ENCODE measurements around the gene TBC1D1. TPM values are rescaled to one million over a fixed set of nuclear protein-coding genes. Genes with fewer than 3 reads are reported as not detected.

Gene TBC1D1
- total RNA-seq, 4 donors from 2014 or later = 56.4 to 127 (median 94.8) TPM

DNA sequence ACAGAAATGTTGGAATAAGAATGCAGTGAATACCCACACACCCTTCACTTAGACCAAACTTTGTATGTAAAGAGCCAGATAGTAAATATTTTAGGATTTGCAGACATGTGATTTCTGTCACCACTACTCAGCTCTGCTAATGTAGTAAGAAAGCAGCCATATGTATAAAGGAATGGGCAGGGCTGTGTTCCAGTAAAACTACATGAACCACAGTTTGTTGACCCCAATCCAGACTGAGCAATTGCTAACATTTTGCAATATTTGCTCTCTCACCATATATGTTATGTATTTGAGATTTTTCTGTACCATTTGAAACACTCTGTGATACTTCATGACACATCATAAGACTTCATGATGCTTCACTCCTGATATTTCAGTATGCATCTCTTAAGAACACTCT, 32.0 kb upstream of the TBC1D1 start:
- DNase-seq (ENCODE audit: low spot score) = no peak
- ATAC-seq (ENCODE audit: low FRiP score) = no peak
- TF ChIP-seq, protein P1, sequence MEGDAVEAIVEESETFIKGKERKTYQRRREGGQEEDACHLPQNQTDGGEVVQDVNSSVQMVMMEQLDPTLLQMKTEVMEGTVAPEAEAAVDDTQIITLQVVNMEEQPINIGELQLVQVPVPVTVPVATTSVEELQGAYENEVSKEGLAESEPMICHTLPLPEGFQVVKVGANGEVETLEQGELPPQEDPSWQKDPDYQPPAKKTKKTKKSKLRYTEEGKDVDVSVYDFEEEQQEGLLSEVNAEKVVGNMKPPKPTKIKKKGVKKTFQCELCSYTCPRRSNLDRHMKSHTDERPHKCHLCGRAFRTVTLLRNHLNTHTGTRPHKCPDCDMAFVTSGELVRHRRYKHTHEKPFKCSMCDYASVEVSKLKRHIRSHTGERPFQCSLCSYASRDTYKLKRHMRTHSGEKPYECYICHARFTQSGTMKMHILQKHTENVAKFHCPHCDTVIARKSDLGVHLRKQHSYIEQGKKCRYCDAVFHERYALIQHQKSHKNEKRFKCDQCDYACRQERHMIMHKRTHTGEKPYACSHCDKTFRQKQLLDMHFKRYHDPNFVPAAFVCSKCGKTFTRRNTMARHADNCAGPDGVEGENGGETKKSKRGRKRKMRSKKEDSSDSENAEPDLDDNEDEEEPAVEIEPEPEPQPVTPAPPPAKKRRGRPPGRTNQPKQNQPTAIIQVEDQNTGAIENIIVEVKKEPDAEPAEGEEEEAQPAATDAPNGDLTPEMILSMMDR (IDR thresholded peaks at IDR 0.05) = no peak

DNA sequence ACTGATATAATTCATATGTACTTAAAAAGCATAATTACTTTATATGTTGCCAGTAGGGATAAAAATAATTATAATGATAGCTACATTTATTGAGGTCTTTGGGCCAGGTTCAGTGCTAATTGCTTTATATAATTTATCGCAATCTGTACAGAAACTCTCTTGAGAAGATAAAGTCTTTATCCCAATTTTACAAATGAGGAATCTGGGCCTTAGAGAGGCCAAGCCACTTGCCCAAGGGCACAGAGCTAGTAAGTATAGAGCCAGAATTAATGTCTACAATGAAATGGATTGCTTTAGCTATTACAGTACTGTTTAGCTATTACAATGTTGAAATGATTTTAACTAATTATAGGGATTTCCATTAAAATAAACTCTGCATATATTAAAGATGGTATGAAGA, 30.6 kb upstream of the TBC1D1 start:
- TF ChIP-seq, protein P1 (IDR thresholded peaks at IDR 0.05) = no peak
- DNase-seq (ENCODE audit: low spot score) (no peak), ATAC-seq (ENCODE audit: low FRiP score) (no peak)

DNA sequence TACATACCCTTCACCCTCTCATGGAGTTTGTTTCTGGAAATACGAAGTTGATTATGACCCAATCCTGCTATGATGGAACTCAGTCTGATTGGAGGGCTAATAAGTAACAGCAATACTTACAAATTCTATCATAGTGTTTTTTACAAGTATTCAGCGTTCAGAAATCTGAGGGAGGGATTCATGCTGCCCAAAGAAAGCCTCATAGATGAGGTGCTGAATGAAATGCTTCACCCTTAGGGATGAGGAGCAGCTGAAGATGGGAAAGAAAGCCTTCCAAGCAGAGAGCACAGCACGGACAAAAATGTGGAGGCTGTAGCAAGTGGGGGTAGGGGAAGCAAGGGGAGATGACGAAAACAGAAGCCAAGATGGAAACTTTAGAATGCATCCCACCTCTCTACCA, 27.9 kb upstream of the TBC1D1 start:
- TF ChIP-seq, protein P1 (IDR thresholded peaks at IDR 0.05) = no peak
- ATAC-seq (ENCODE audit: low FRiP score) (no peak), DNase-seq (ENCODE audit: low spot score) (no peak)

DNA sequence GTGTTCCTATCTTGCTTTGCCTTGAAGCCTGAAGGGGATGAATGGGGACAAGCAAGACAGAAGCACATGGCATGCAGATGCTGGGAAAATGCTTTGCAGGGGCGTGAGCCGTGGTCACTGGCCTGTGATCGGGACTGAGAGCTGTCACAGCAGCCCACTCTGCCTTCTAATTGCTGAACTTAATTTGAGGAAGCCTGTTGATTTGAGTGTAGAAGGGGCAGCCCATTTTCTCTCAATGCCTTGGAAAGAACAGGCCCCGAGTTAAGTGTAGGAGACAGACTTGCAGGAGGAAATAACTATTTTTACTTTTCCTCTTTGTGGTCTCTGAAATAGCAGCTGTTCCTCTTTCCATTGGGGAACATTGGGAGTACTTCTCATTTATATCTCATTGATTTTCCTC, 26.1 kb upstream of the TBC1D1 start:
- TF ChIP-seq, protein P1 (IDR thresholded peaks at IDR 0.05) = no peak
- no peak for ATAC-seq (ENCODE audit: low FRiP score)
- no peak for DNase-seq (ENCODE audit: low spot score)

DNA sequence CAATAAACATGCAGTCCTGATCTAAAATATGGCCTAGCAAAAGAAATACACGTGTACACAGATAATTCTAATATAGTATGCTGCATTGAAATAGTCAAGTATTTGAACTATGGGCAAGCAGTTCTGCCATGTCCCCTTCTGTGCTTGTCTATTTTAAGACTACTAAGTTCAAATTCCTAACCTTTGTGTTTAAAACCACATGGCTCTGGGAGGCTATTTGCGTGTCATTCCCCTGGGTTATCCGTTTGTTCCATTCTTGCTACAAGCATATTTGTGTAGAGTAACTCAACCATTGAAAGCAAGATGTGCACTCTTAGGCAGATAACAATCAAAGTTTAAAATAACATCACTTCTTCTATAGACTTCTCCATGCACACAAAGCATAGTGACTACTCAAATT, 25.4 kb upstream of the TBC1D1 start:
- TF ChIP-seq, protein P1 (IDR thresholded peaks at IDR 0.05) = no peak
- ATAC-seq (ENCODE audit: low FRiP score) = no peak
- no peak for DNase-seq (ENCODE audit: low spot score)

DNA sequence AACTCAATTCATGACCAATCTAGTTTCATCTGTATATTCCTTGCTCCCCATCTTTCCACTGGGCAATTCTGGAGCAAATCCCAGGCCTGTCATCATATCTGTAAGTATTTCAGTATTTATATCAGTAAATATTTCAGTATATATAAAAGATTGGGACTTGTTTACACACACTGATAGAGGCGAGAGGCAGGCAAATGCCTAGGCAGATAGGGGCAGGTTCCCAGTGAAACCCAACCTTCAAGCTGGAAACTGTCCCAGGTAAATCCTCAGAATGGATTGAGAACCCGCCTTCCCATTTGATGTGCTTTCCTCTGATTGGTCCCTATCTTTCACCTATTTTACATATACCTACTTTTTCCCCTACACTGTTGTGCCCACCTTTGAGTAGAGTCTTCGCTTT, 23.8 kb upstream of the TBC1D1 start:
- no peak for ATAC-seq (ENCODE audit: low FRiP score)

DNA sequence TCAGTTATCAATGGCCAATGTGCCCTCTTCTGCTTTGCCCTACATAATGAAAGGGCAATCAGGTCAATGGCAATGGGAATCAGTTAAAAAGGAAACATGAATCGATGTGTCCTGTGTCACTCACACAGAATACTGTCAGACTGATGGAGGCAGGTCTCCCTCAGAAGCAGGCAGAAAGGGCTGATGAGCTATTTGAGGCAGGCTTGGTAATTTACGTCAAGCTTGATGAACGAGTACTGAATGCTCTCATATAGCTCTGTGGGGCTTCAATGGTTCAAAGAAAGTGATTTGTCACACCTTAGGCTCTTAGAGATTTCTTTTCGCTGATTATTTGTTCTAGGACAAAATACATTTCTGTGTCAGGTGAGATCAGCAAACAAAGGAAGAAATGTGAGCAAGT, 22.6 kb upstream of the TBC1D1 start:
- ATAC-seq (ENCODE audit: low FRiP score) (no peak), DNase-seq (ENCODE audit: low spot score) (no peak)
- TF ChIP-seq, protein P1 (IDR thresholded peaks at IDR 0.05) = no peak

More for the DNA sequence above, 23.8 kb upstream of the TBC1D1 start:
- DNase-seq (ENCODE audit: low spot score) = no peak
- TF ChIP-seq, protein P1 (IDR thresholded peaks at IDR 0.05) = no peak
